WTC11 (cell line): ENCODE results near the gene TSPAN32. TPM values are rescaled to one million over a fixed set of nuclear protein-coding genes. Genes with fewer than 3 reads are reported as not detected.

Source experiments
- ATAC-seq: fragments of 200-7000 bp; cut with Tn5 transposase; 2 replicates; pipeline ENCODE4 v1.10.0; 2021; ENCODE audit warnings: mild to moderate bottlenecking, moderate library complexity
- CTCF ChIA-PET: fragments of 300-600 bp; sonication (Branson Sonifier 250); formaldehyde crosslinking; loops from one replicate; lab custom pipeline; 2021; ENCODE audit warnings: antibody characterized with exemption; lab: Charles Lee
- POLR2A ChIA-PET: fragments of 350-600 bp; sonication (Branson Sonifier 250); formaldehyde crosslinking; loops from one replicate; lab custom pipeline; 2021; ENCODE audit warnings: antibody characterized with exemption; lab: Charles Lee
- DNase-seq: peaks from one replicate; pipeline ENCODE4 v3.0.0; 2021; ENCODE audit warnings: low spot score
- H3K27ac Mint-ChIP-seq: 2 replicates; pipeline ENCODE4 v1.8.0; 2021; ENCODE audit warnings: mixed read lengths
- H3K27me3 Mint-ChIP-seq: 2 replicates; pipeline ENCODE4 v1.8.0; 2021; ENCODE audit warnings: low read depth, mild to moderate bottlenecking, moderate library complexity, mixed read lengths
- H3K36me3 Mint-ChIP-seq: 2 replicates; pipeline ENCODE4 v1.8.0; 2021; ENCODE audit warnings: mixed read lengths
- H3K4me1 Mint-ChIP-seq: 2 replicates; pipeline ENCODE4 v1.8.0; 2022; ENCODE audit warnings: mixed read lengths
- H3K4me3 Mint-ChIP-seq: 2 replicates; pipeline ENCODE4 v1.8.0; 2021; ENCODE audit warnings: mild to moderate bottlenecking, moderate library complexity, mixed read lengths
- H3K9me3 Mint-ChIP-seq: 2 replicates; pipeline ENCODE4 v1.8.0; 2021; ENCODE audit warnings: mixed read lengths
- ATF1 ChIP-seq: sonication (generic); formaldehyde crosslinking; IDR thresholded peaks from 2 replicates; pipeline ENCODE4 v1.8.1; 2023; ENCODE audit warnings: mild to moderate bottlenecking, moderate library complexity, missing genetic modification reagents
- ATF3 ChIP-seq: sonication (generic); formaldehyde crosslinking; conservative IDR thresholded peaks from 2 replicates; pipeline ENCODE4 v1.8.1; 2022; ENCODE audit warnings: mild to moderate bottlenecking, missing genetic modification reagents
- CBFB ChIP-seq: sonication (generic); formaldehyde crosslinking; IDR thresholded peaks from 2 replicates; pipeline ENCODE4 v1.8.1; 2022; ENCODE audit warnings: mild to moderate bottlenecking, low read depth, missing genetic modification reagents
- CREB1 ChIP-seq: sonication (generic); formaldehyde crosslinking; IDR thresholded peaks from 2 replicates; pipeline ENCODE4 v1.8.0; 2023; ENCODE audit warnings: mild to moderate bottlenecking, missing genetic modification reagents
- E2F1 ChIP-seq: sonication (generic); formaldehyde crosslinking; IDR thresholded peaks from 2 replicates; pipeline ENCODE4 v1.8.0; 2022; ENCODE audit warnings: mild to moderate bottlenecking, missing genetic modification reagents
- ELF4 ChIP-seq: sonication (generic); formaldehyde crosslinking; IDR thresholded peaks from 2 replicates; pipeline ENCODE4 v1.8.1; 2022; ENCODE audit warnings: low read depth, mild to moderate bottlenecking, moderate library complexity, missing genetic modification reagents
- ERG ChIP-seq: fragments of 250-450 bp; sonication (Bioruptor Pico); IDR thresholded peaks from 2 replicates; pipeline ENCODE4 v1.8.0; 2021; ENCODE audit warnings: mild to moderate bottlenecking
- IRF2 ChIP-seq: sonication (generic); formaldehyde crosslinking; IDR thresholded peaks from 2 replicates; pipeline ENCODE4 v1.8.0; 2022; ENCODE audit warnings: low read depth, missing genetic modification reagents, borderline replicate concordance
- JUN ChIP-seq: sonication (generic); formaldehyde crosslinking; IDR thresholded peaks from 2 replicates; pipeline ENCODE4 v1.8.0; 2023; ENCODE audit warnings: mild to moderate bottlenecking, missing genetic modification reagents
- NFATC4 ChIP-seq: fragments of 250-450 bp; sonication (Bioruptor Pico); IDR thresholded peaks from 2 replicates; pipeline ENCODE4 v1.9.0; 2021; ENCODE audit warnings: mild to moderate bottlenecking
- NR3C1 ChIP-seq: sonication (generic); formaldehyde crosslinking; conservative IDR thresholded peaks from 2 replicates; pipeline ENCODE4 v1.8.1; 2023; ENCODE audit warnings: low read depth, mild to moderate bottlenecking, missing genetic modification reagents
- PRDM15 ChIP-seq: sonication (generic); formaldehyde crosslinking; IDR thresholded peaks from 2 replicates; pipeline ENCODE4 v1.8.0; 2022; ENCODE audit warnings: missing genetic modification reagents
- TEAD1 ChIP-seq: sonication (generic); formaldehyde crosslinking; IDR thresholded peaks from 2 replicates; pipeline ENCODE4 v1.8.0; 2022; ENCODE audit warnings: mild to moderate bottlenecking, missing genetic modification reagents
- TP53 ChIP-seq: sonication (generic); formaldehyde crosslinking; IDR thresholded peaks from 2 replicates; pipeline ENCODE4 v1.8.1; 2023; ENCODE audit warnings: mild to moderate bottlenecking, missing genetic modification reagents
- USF1 ChIP-seq: sonication (generic); formaldehyde crosslinking; IDR thresholded peaks from 2 replicates; pipeline ENCODE4 v1.8.0; 2022; ENCODE audit warnings: mild to moderate bottlenecking, missing genetic modification reagents
- USF2 ChIP-seq: sonication (generic); formaldehyde crosslinking; IDR thresholded peaks from 2 replicates; pipeline ENCODE4 v1.8.1; 2023; ENCODE audit warnings: mild to moderate bottlenecking, missing genetic modification reagents, moderate library complexity
- ZNF232 ChIP-seq: sonication (generic); formaldehyde crosslinking; IDR thresholded peaks from 2 replicates; pipeline ENCODE4 v1.8.0; 2022; ENCODE audit warnings: mild to moderate bottlenecking, missing genetic modification reagents
- ZNF317 ChIP-seq: sonication (generic); formaldehyde crosslinking; IDR thresholded peaks from 2 replicates; pipeline ENCODE4 v1.8.1; 2023; ENCODE audit warnings: low read depth, mild to moderate bottlenecking, moderate library complexity, missing genetic modification reagents, borderline replicate concordance
- total RNA-seq: library from RNA; stranded (reverse); gene quantifications from 3 replicates; pipeline ENCODE4 v1.2.3, GENCODE V29; 2021

The TSPAN32 gene
- total RNA-seq, 1 experiment from 2014 or later = not detected

- no peaks in the 10 kb centered on the region for H3K4me1 Mint-ChIP-seq
- CTCF ChIA-PET = interaction anchor here (1.6 kb wide), 1 partner anchor 92 kb away, joined by 4 read pairs; no protein-coding TSS in a partner anchor
- TF ChIP-seq PRDM15 (CRISPR knock-in tag) (peak; percentile 50; the same call in 1 of the 2 replicates), TEAD1 (CRISPR knock-in tag) (no peak)
- TF ChIP-seq, all 79 proteins: peak for 1
- Mint-ChIP-seq H3K36me3 (peaks cover 20% of the 10 kb centered on the region), H3K9me3 (peaks cover 22% of the 10 kb centered on the region), H3K27ac (no peak overlapping the region), H3K4me3 (no peak overlapping the region), H3K27me3 (peaks cover 32% of the 10 kb centered on the region)
- no peak for DNase-seq
- POLR2A ChIA-PET = no interaction called here
- no peak for ATAC-seq
Measured at GRCh38 chr11:2328021-2328420, 26.2 kb downstream of the TSPAN32 start.

- Mint-ChIP-seq H3K27ac (no peak overlapping the region), H3K9me3 (peaks cover 22% of the 10 kb centered on the region), H3K4me3 (no peak overlapping the region), H3K36me3 (peaks cover 20% of the 10 kb centered on the region)
- no peak for DNase-seq
- ATAC-seq = no peak
- TF ChIP-seq CREB1 (CRISPR knock-in tag) = no peak
- TF ChIP-seq IRF2 = no peak
- no peak for TF ChIP-seq ELF4 (CRISPR knock-in tag)
- TF ChIP-seq ZNF317 (CRISPR knock-in tag) = no peak
- no peak for TF ChIP-seq ATF1 (CRISPR knock-in tag)
- no peak for TF ChIP-seq JUN (CRISPR knock-in tag)
- no peak for TF ChIP-seq E2F1 (CRISPR knock-in tag)
- no peak for TF ChIP-seq ERG
- no peak for TF ChIP-seq ATF3 (CRISPR knock-in tag)
- TF ChIP-seq CBFB (CRISPR knock-in tag) = no peak
- no peak for TF ChIP-seq NFATC4
- TF ChIP-seq, all 79 proteins: peak for 0
- H3K27me3 Mint-ChIP-seq = peaks cover 32% of the 10 kb centered on the region
- ChIA-PET CTCF (interaction anchor here (1.6 kb wide), 1 partner anchor 92 kb away, joined by 4 read pairs; no protein-coding TSS in a partner anchor), POLR2A (no interaction called here)
- H3K4me1 Mint-ChIP-seq = no peaks in the 10 kb centered on the region
Measured at GRCh38 chr11:2328656-2329354, 27.0 kb downstream of the TSPAN32 start.

- ATAC-seq = no peak
- Mint-ChIP-seq H3K4me3 (no peak overlapping the region), H3K9me3 (peaks cover 22% of the 10 kb centered on the region), H3K4me1 (no peaks in the 10 kb centered on the region), H3K27ac (no peak overlapping the region), H3K27me3 (peaks cover 31% of the 10 kb centered on the region), H3K36me3 (peaks cover 20% of the 10 kb centered on the region)
- ChIA-PET POLR2A (no interaction called here), CTCF (interaction anchor here (1.6 kb wide), 1 partner anchor 91 kb away, joined by 4 read pairs; no protein-coding TSS in a partner anchor)
- TF ChIP-seq ELF4 (CRISPR knock-in tag) (no peak), USF2 (CRISPR knock-in tag) (peak; percentile 59), ZNF232 (no peak), USF1 (CRISPR knock-in tag) (peak; percentile 38; the same call in 1 of the 2 replicates), NR3C1 (CRISPR knock-in tag) (no peak), TP53 (CRISPR knock-in tag) (no peak)
- DNase-seq = no peak
Measured at GRCh38 chr11:2329551-2329950, 27.7 kb downstream of the TSPAN32 start.
